ENCODE results near the gene CDK14. TPM values are rescaled to one million over a fixed set of nuclear protein-coding genes. Genes with fewer than 3 reads are reported as not detected.

CDK14 gene
- polyA plus RNA-seq, 1 donor from 2014 or later = 25.1 TPM

GRCh38 chr7:90626013-90626412 is 29.9 kb downstream of the CDK14 start:
- H3K9ac ChIP-seq (ENCODE audit: low read length) = no peak overlapping the region

GRCh38 chr7:90629297-90629918 is 33.3 kb downstream of the CDK14 start:
- Histone ChIP-seq H3K9me2 (ENCODE audit: insufficient read depth, low read length) (no peaks in the 10 kb centered on the region), H3K9me3 (ENCODE audit: low read length) (no peaks in the 10 kb centered on the region), H3K9ac (ENCODE audit: low read length) (no peak overlapping the region), H3K36me3 (ENCODE audit: insufficient read depth, low read length) (no peaks in the 10 kb centered on the region), H2AFZ (ENCODE audit: low read depth, low read length) (no peak overlapping the region), H3K4me3 (ENCODE audit: low read length) (no peak overlapping the region), H3K79me2 (replicated peaks; ENCODE audit: insufficient read depth, low read length) (no peaks in the 10 kb centered on the region), H3K4me2 (ENCODE audit: low read length) (no peak overlapping the region), H4K20me1 (ENCODE audit: insufficient read depth) (no peaks in the 10 kb centered on the region), H3K27me3 (ENCODE audit: insufficient read depth, low read depth, low read length) (no peaks in the 10 kb centered on the region), H3F3A (ENCODE audit: insufficient read depth, low read length, poor library complexity, severe bottlenecking) (no peaks in the 10 kb centered on the region), H3K27ac (ENCODE audit: low read length) (no peak overlapping the region)
- TF ChIP-seq REST (IDR thresholded peaks at IDR 0.05; ENCODE audit: borderline replicate concordance) (no peak), SMC3 (conservative IDR thresholded peaks at IDR 0.05; ENCODE audit: poor library complexity) (no peak), CTCF (IDR thresholded peaks at IDR 0.05; ENCODE audit: poor library complexity, severe bottlenecking) (no peak), TAF1 (IDR thresholded peaks at IDR 0.05; ENCODE audit: low read depth) (no peak), EP300 (conservative IDR thresholded peaks at IDR 0.05; ENCODE audit: poor library complexity, severe bottlenecking) (no peak), POLR2AphosphoS5 (IDR thresholded peaks at IDR 0.05) (no peak), EZH2 (IDR thresholded peaks at IDR 0.05; ENCODE audit: borderline replicate concordance, insufficient read depth, low read length, poor library complexity, severe bottlenecking) (no peak), MXI1 (conservative IDR thresholded peaks at IDR 0.05; ENCODE audit: poor library complexity, severe bottlenecking) (no peak), RAD21 (conservative IDR thresholded peaks at IDR 0.05) (no peak)

More at GRCh38 chr7:90626013-90626412, 29.9 kb downstream of the CDK14 start:
- Histone ChIP-seq H2AFZ (ENCODE audit: low read depth, low read length) (no peak overlapping the region), H3F3A (ENCODE audit: insufficient read depth, low read length, poor library complexity, severe bottlenecking) (no peaks in the 10 kb centered on the region), H3K4me2 (ENCODE audit: low read length) (no peak overlapping the region), H3K27ac (ENCODE audit: low read length) (no peak overlapping the region), H4K20me1 (ENCODE audit: insufficient read depth) (no peaks in the 10 kb centered on the region), H3K27me3 (ENCODE audit: insufficient read depth, low read depth, low read length) (no peaks in the 10 kb centered on the region), H3K36me3 (ENCODE audit: insufficient read depth, low read length) (no peaks in the 10 kb centered on the region), H3K79me2 (replicated peaks; ENCODE audit: insufficient read depth, low read length) (no peaks in the 10 kb centered on the region), H3K4me3 (ENCODE audit: low read length) (no peak overlapping the region), H3K9me2 (ENCODE audit: insufficient read depth, low read length) (no peaks in the 10 kb centered on the region), H3K9me3 (ENCODE audit: low read length) (no peaks in the 10 kb centered on the region)
- TF ChIP-seq POLR2AphosphoS5 (IDR thresholded peaks at IDR 0.05) (no peak), EZH2 (IDR thresholded peaks at IDR 0.05; ENCODE audit: borderline replicate concordance, insufficient read depth, low read length, poor library complexity, severe bottlenecking) (no peak), SMC3 (conservative IDR thresholded peaks at IDR 0.05; ENCODE audit: poor library complexity) (no peak)
